HEK293T (cell line): ENCODE data around the gene STK38.

Experiments
- ELF4 ChIP-seq: fragments of 450-650 bp; IDR thresholded peaks from 2 replicates; pipeline ENCODE4 v1.6.1; 2017; ENCODE audit warnings: antibody characterized with exemption
- FOXM1 ChIP-seq: fragments of 450-650 bp; IDR thresholded peaks from 2 replicates; pipeline ENCODE4 v1.6.1; 2017; ENCODE audit warnings: mild to moderate bottlenecking, borderline replicate concordance

DNA sequence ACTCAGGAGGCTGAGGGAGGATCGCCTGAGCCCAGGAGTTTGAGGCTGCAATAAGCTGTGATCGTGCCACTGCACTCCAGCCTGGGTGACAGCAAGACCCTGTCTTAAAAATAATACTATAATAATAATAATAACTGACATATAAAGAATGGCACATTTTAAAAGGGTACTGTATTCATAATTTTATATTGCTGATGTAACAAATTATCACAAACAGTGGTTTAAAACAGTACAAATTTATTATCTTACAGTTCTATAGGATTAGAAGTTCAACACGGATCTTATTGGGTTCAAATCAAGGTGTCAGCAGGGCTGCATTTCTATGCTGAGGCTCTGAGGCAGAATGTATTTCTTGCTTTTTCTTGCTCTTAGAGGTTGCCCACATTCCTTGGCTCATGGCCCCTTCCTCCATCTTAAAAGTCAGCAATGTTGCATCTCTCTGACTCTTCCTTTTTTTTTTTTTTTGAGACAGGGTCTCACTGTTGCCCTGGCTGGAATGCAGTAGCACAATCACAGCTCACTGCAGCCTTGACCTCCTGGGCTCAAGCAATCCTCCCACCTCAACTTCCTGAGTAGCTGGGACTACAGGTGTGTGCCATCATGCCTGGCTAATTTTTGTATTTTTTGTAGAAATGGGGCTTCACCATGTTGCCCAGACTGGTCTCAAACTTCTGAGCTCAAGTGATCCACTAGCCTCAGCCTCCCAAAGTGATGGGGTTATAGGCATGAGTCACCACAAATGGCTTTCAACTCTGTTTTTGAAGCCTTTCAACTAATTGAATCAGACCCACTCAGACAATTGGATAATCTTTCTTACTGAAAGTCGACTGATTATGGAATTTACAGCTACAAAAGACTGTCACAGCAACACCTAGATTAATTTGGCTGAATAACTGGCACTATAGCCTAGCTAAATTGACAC lies 24.1 kb upstream of the STK38 start:
- TF ChIP-seq ELF4 (no peak), FOXM1 (no peak)
